ENCODE results near the gene MLLT10. TPM values are rescaled to one million over a fixed set of nuclear protein-coding genes. Genes with fewer than 3 reads are reported as not detected.
"Not testable (repeated sequence)": the region's sequence is repeated elsewhere in the genome, so short reads cannot be mapped to it uniquely, and the experiment has no call there.

The MLLT10 gene
- polyA plus RNA-seq, 4 donors: 39.9 to 52.5 (median 48.7) TPM

- no peak for DNase-seq (ENCODE audit: low read depth in 4 of 4, low spot score in 2 of 4)
These were observed 7.7 kb upstream of the MLLT10 start for GRCh38 chr10:21526188-21526859.

GRCh38 chr10:21526860-21527597, 7.0 kb upstream of the MLLT10 start:
- DNase-seq (ENCODE audit: low read depth in 4 of 4, low spot score in 2 of 4): no peak

- DNase-seq (ENCODE audit: low read depth in 4 of 4, low spot score in 2 of 4): no peak
These were observed 6.3 kb upstream of the MLLT10 start for GRCh38 chr10:21527598-21528235.

- peak in 2 of 4 donors; percentile 9 to 78 for DNase-seq (ENCODE audit: low read depth in 4 of 4, low spot score in 2 of 4)
These were observed 5.6 kb upstream of the MLLT10 start for GRCh38 chr10:21528236-21529031.

- peak in 2 of 4 donors; percentile 19 to 73 for DNase-seq (ENCODE audit: low read depth in 4 of 4, low spot score in 2 of 4)
These were observed 4.8 kb upstream of the MLLT10 start for GRCh38 chr10:21529032-21529910.

GRCh38 chr10:21530168-21530567, 3.9 kb upstream of the MLLT10 start:
- DNase-seq (ENCODE audit: low read depth in 4 of 4, low spot score in 2 of 4): peak in 1 of 4 donors; percentile 3

GRCh38 chr10:21530641-21531040, 3.4 kb upstream of the MLLT10 start:
- DNase-seq (ENCODE audit: low read depth in 4 of 4, low spot score in 2 of 4): peak in 1 of 4 donors; percentile 25

GRCh38 chr10:21531164-21531563, 2.9 kb upstream of the MLLT10 start:
- DNase-seq (ENCODE audit: low read depth in 4 of 4, low spot score in 2 of 4): no peak

- DNase-seq (ENCODE audit: low read depth in 4 of 4, low spot score in 2 of 4): peak in 2 of 4 donors; percentile 3 to 67
These were observed 1.2 kb upstream of the MLLT10 start for GRCh38 chr10:21532694-21533466.

- no peak for DNase-seq (ENCODE audit: low read depth in 4 of 4, low spot score in 2 of 4)
These were observed 201 bp downstream of the MLLT10 start for GRCh38 chr10:21534280-21534586.

GRCh38 chr10:21534604-21535493, 817 bp downstream of the MLLT10 start:
- peak in 3 of 4 donors; percentile 6 to 43 (median 42) for DNase-seq (ENCODE audit: low read depth in 4 of 4, low spot score in 2 of 4)

GRCh38 chr10:21535494-21535965, 1.5 kb downstream of the MLLT10 start:
- peak in 2 of 4 donors; percentile 8 to 19 for DNase-seq (ENCODE audit: low read depth in 4 of 4, low spot score in 2 of 4)

GRCh38 chr10:21535976-21536375, 1.9 kb downstream of the MLLT10 start:
- DNase-seq (ENCODE audit: low read depth in 4 of 4, low spot score in 2 of 4): not testable (repeated sequence)

- no peak for DNase-seq (ENCODE audit: low read depth in 4 of 4, low spot score in 2 of 4)
These were observed 2.8 kb downstream of the MLLT10 start for GRCh38 chr10:21536874-21537273.

GRCh38 chr10:21540701-21541100, 6.7 kb downstream of the MLLT10 start:
- not testable (repeated sequence) for DNase-seq (ENCODE audit: low read depth in 4 of 4, low spot score in 2 of 4)

GRCh38 chr10:21547246-21547645, 13.2 kb downstream of the MLLT10 start:
- no peak for DNase-seq (ENCODE audit: low read depth in 4 of 4, low spot score in 2 of 4)

GRCh38 chr10:21552638-21553037, 18.6 kb downstream of the MLLT10 start:
- no peak for DNase-seq (ENCODE audit: low read depth in 4 of 4, low spot score in 2 of 4)

- no peak for DNase-seq (ENCODE audit: low read depth in 4 of 4, low spot score in 2 of 4)
These were observed 22.5 kb downstream of the MLLT10 start for GRCh38 chr10:21556527-21556926.

All from left renal cortex interstitium (tissue), 4 donors.